HG03457 (cell line): ENCODE data around the gene ZNF787.

ENCODE experiments used
- ATAC-seq: cut with Tn5 transposase; IDR thresholded peaks from one replicate; pipeline ENCODE4 v1.9.1; 2021; ENCODE audit warnings: moderate number of reproducible peaks; ENCODE audit not compliant: unreplicated experiment

ZNF787 gene

GRCh38 chr19:56144831-56145230 lies 23.7 kb upstream of the ZNF787 start:
- no peak for ATAC-seq

GRCh38 chr19:56144376-56144775 lies 23.3 kb upstream of the ZNF787 start:
- no peak for ATAC-seq

DNA sequence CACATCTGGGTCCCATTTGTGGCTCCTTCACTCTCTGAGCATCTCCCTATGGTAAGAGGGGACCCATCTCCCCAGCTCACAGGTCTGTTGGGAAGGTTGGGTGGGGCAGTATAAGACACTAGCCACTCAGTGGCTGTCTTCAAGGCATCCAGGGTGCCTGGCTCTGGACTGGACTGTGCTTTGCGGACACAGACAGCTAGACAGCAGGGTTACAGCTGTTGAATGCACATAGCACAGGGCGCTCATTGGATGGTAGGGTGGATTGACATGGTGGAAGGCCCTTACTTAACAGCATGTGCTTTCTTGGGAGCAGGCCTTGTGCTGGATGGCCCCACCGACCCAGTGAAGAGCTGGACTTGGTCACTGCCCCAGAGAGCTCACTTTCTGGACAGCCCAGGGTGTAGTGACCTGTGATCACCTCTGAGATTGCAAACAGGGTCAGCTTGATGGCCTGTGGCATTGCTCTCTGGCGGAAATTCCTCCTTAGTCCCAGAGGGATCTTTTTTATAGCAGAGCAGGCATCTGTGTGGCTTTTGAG lies 21.9 kb upstream of the ZNF787 start:
- ATAC-seq: no peak

DNA sequence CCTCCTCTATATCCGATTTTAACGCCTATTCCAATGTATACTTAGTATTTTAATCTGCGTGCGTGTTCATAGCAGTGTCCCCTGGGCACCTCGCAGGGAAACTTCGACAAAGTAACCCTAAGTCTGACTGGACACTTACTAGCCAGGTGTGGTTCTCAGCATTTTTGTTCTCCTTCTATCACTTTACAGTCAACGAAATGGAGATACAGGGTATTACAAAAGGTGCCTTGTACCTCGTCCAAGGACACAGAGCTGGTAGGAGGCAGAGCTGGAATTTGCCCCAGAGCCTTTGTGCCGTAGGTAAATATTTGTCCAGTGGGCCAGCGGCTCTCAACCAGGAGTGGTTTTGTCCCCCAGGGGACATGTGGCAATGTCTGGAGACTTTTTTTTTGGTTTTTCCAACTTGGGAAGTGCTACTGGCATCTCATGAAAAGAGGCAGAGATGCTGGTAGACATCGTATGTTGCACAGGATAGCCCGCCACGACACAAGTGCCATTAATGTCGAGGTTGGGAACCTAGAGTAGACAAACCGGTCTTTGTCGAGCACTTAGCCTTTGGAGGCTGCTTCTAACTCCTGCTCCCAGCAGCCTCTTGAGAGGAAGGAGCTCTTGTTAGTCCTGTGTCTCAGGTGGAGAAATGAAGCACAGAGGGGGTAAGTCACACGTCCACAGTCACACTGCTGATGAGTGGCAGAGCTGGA lies 21.1 kb upstream of the ZNF787 start:
- no peak for ATAC-seq

- no peak for ATAC-seq
Measured at GRCh38 chr19:56141417-56141993, 20.4 kb upstream of the ZNF787 start.

DNA sequence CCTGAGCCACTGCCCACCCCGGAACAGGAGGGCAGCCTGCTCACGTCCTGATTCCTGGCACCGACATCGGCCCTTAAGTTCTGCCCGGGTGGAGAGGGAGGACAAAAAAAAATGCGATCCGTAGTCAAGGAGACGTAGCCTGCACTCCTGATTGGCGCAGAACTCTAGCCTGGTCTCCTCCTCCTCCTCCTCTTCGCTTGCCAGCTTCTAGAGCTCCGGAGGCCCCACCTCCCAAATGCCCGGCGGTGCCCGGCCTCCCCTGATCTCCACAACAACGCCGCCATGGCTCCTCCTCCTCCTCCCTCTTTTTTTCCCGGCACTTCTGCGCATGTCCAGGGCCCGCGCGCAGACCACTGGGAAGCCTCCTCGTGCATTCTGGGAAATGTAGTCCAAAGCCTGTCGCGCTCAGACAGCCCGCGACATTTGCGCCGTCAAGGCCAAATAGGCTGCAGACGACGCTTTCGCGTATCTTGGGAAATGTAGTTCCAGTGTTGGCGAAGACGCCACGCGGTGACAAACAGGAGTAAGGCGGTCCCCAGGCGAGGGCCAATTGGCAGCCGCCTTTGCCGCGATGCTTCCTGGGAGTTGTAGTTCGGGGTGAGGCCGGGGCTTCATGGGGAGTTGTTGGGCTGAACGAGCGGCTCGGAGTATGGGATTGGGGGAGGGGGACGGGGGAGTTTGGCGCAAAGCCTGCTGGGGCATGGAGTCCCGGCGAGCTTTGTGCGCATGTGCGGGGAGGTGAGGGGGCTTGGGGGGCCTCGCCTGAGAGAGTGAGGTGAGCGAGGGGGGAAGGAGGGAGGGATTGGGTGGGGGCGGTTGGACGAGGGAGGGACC lies 19.7 kb upstream of the ZNF787 start, which contains the start of gene ZNF444:
ZNF444 (plus strand) TSS at position 705 of the 834 bp plus-strand sequence. CDS start 5,625 bp downstream, outside the sequence.
- ATAC-seq: peak; percentile 79

DNA sequence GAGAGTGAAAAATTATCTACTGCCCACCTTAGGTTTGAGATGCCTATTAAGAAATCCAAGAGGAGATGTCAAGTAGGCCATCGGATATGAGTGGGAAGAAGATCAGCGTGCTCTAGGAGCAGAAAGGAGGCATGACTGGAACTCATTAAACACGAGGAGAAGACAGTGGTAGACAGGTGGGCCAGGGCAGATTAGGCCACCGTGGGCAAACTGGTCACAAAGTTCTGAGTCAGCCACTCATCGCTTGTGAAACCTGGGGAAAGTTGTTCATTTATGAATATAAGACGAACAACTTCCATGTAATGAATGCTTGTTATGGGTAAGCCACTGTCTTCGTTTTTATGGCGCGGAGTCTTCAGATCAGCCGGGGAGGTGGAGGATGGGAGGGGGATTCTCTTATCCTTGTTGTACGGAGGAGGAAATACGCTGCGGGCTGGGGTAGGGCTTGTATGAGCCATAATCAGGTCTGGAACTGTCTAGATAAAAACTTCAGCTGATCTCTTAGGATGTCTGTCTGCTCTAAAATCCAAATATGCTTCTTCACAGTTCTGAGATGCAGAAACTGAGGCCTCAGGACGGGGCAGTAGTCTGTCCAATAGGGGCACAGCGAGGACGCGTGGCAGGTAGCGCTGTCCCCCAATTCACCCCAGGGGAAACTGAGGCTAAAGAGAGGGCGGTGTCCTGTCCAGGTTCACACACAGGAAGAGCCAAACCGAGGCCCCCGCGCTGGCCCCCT lies 18.9 kb upstream of the ZNF787 start:
- ATAC-seq: no peak

DNA sequence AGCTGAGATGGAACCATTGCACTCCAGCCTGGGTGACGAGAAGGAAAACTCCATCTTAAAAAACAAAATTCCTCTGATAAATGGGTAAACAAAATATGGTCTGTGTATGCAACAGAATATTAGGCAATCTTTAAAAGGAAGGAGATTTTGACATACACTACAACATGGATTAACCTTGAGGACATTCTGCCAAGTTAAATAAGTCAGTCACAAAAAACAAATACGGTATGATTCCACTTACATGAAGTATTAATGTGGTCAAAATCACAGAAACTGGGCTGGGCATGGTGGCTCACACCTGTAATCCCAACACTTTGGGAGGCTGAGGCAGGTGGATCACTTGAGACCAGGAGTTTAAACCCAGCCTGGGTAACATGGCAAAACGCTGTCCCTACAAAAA lies 17.0 kb upstream of the ZNF787 start:
- no peak for ATAC-seq

DNA sequence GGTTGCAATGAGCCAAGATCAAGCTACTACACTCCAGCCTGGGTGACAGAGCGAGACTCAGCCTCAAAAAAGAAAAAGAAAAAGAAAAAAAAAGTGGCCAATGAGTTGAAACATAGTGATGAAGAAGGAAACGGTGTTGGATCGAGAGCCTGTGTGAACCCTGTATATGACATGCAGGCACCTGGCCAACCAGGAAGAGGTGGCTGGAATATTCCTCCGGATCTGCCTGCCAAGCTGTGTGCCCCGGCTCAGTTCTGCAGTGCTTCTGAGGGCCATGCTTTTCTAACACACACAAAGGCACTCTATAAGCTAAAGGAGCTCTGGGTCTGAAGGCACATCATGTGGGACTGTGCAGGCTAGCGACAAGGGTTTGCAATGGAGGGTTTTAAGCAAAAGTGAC lies 16.3 kb upstream of the ZNF787 start:
- no peak for ATAC-seq

DNA sequence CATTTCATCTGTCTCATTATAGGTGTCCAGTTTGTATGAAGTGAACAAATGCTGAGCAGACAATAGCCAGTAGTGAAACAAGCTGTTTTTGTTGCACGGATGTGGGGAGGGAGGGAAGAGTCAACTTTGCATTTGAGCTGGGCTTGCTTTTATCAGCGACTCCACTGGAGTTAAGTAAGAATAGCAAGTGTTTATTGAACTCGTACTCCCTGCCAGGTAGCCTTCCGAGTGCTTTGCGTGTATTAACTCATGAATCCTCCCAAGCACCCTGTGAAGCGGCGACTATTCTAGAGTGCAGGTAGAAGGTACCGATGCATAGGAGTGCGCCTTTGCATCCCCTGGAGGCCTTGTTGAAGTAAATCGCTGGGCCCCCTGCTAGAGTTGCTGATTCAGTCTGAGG lies 15.3 kb upstream of the ZNF787 start:
- no peak for ATAC-seq

DNA sequence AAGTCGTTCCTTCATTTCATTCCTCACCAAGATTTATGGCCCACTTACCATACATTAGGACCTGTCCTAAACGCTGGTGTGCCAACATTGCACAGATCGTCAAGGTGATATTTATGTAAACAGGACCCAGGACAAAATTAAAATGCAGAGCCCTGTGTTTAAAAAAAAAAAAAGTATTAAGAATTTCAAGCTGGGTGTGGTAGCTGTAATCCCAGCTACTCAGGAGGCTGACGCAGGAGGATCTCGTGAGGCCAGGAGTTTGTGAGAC lies 13.5 kb upstream of the ZNF787 start:
- ATAC-seq: no peak

DNA sequence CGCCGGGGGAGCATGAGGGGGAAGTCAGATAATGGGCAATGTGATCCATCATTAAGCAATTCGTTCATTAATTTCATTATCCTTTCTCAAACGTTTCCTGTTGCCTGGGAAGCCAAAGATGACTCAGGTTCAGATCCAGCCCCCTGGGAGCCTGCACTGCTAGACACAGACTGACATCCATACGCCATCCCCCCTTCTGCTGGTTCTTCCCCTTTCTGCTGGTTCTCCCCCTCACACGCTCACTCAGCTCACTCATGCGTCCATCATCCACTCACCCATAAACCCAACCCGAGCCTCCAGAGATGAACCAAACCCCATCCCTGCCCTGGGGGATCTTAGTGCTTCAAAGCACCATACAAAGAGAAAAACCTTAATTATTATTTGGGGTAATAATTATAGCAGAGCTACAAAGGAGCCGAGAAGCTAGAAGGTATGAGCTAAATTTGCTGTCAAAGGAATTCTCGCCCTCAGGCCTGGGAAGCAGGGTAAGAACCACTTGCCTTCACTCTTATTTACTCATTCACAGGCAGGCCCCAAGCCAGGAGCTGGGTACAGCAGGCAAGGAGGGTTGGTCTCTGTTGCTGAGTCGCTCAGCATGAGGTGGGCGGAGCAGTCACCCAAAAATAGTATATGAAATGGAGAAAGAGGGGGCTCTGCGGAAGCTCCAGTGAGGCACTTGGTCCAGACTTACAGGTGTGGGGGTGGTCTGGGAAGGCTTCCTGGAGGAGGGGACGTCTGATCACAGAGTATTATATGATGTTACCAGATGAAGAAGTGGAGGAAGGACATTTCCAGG lies 13.0 kb upstream of the ZNF787 start:
- ATAC-seq: peak; percentile 64

DNA sequence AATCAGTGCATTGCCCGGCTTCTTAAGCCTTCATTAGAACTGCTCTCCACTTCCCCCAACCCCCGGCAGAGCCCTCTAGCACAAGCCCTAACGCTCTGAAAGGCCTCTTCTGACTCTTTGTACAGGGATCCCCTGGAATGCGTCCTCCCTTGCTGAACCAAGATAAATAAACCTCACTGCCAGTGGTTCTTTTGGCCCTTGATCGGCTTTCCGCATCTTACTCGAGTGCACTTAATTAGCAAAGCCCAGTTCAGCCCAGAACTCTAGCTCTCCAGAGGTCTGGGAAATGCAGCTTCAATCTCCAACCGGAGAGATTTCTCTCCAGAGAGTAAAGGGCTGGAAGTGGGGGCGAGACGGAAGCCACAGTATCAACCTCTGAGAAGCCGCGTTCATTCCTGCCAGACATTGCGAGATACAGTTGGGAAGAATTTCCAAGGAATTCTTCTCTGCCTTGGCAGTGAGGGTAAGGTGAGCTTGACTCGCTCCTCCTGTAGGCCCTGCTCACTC lies 11.3 kb upstream of the ZNF787 start:
- no peak for ATAC-seq

GRCh38 chr19:56131651-56132050 lies 10.6 kb upstream of the ZNF787 start:
- no peak for ATAC-seq

DNA sequence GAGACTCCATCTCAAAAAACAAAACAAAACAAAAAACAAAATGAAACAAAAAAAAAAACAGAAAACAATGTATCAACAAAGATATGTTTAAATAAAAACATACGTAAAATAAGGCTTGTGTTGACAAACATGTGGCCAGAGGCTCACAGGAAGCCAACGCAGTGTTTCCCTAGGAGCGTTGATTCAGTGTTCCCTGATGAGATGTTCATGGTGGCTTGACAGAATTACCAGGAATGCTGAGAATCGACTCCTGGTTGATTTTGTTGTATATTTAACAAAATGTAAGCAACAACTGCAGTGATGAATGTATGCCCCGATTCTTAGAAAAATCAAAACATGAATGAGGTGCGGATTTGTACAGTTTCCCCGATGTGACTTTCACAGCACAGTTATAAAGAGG lies 8.9 kb upstream of the ZNF787 start:
- no peak for ATAC-seq

- ATAC-seq: no peak
Measured at GRCh38 chr19:56126983-56127780, 6.1 kb upstream of the ZNF787 start.

DNA sequence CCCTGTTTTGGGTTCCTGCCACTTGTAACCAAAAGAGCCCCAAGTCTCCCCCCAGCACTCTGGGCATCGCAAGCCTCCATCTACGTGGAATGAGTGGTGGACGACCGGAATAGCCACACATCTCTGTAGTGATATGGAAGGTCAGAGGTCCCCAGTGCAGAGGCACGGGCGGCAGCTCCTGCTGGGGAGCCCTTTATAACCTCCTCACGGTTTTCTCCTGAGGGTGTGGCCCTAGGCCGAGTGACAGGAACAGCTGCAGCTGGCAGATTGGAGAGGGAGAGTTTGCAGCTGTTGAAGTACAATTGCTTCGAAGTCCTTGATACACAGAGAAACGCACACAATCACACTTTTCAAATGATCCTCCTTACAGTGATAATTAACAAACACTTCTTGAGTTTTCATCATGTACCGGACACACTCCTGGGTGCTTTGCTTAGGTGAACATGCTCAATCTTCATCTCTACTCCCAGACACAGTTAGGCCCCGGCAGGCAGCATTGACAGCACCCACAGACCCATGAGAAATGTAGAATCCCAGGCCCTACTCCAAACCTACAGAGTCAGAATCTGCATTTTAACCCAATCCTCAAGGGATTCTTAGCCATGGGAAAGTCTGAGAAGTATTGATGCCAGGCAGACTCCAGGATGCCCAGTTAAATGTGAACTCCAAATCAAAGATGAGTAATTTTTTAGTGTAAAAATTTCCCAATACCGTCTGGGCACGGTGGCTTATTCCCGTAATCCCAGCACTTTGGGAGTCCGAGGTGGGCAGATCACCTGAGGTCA lies 4.9 kb upstream of the ZNF787 start:
- ATAC-seq: no peak

- ATAC-seq: no peak
Measured at GRCh38 chr19:56124578-56124977, 3.5 kb upstream of the ZNF787 start.
